ENCODE data around the gene OSGEPL1.

The OSGEPL1 gene

GRCh38 chr2:189762551-189763298 lies at the start of gene OSGEPL1:
Gene OSGEPL1, minus strand, starts transcription at chr2:189762792. Its CDS starts 1,152 bp downstream, at chr2:189761640.
- peak; percentile 63 for TF ChIP-seq CTCF (IDR thresholded peaks at IDR 0.05)

- TF ChIP-seq CTCF (IDR thresholded peaks at IDR 0.05) = no peak
Observed at GRCh38 chr2:189803431-189803830, 40.8 kb upstream of the OSGEPL1 start.

GRCh38 chr2:189802396-189802912 lies 39.9 kb upstream of the OSGEPL1 start:
- TF ChIP-seq CTCF (IDR thresholded peaks at IDR 0.05) = no peak

GRCh38 chr2:189799531-189799930 lies 36.9 kb upstream of the OSGEPL1 start:
- no peak for TF ChIP-seq CTCF (IDR thresholded peaks at IDR 0.05)

GRCh38 chr2:189799030-189799331 lies 36.4 kb upstream of the OSGEPL1 start:
- TF ChIP-seq CTCF (IDR thresholded peaks at IDR 0.05) = no peak

GRCh38 chr2:189798312-189799029 lies 35.9 kb upstream of the OSGEPL1 start:
- TF ChIP-seq CTCF (IDR thresholded peaks at IDR 0.05) = peak; percentile 53

- TF ChIP-seq CTCF (IDR thresholded peaks at IDR 0.05) = no peak
Observed at GRCh38 chr2:189797902-189798301, 35.3 kb upstream of the OSGEPL1 start.
